ENCODE results near the gene ABCB1.
"Not testable (repeated sequence)": the region's sequence is repeated elsewhere in the genome, so short reads cannot be mapped to it uniquely, and the experiment has no call there.

Gene ABCB1

GRCh38 chr7:87511510-87511909 is 89.2 kb downstream of the ABCB1 start:
- DNase-seq = no peak

- DNase-seq = no peak
These were observed 90.2 kb downstream of the ABCB1 start for GRCh38 chr7:87510411-87510875.

GRCh38 chr7:87507446-87507845 is 93.2 kb downstream of the ABCB1 start:
- DNase-seq = no peak

GRCh38 chr7:87506246-87507180 is 94.2 kb downstream of the ABCB1 start:
- no peak for DNase-seq

GRCh38 chr7:87505557-87506245 is 95.0 kb downstream of the ABCB1 start:
- DNase-seq = no peak

- DNase-seq = no peak
These were observed 95.6 kb downstream of the ABCB1 start for GRCh38 chr7:87505122-87505521.

GRCh38 chr7:87499494-87499893 is 101.2 kb downstream of the ABCB1 start:
- no peak for DNase-seq

- DNase-seq = no peak
These were observed 101.8 kb downstream of the ABCB1 start for GRCh38 chr7:87498893-87499292.

GRCh38 chr7:87497482-87497881 is 103.2 kb downstream of the ABCB1 start:
- no peak for DNase-seq

- no peak for DNase-seq
These were observed 105.3 kb downstream of the ABCB1 start for GRCh38 chr7:87495366-87495765.

- DNase-seq = no peak
These were observed 106.2 kb downstream of the ABCB1 start for GRCh38 chr7:87494454-87494853.

GRCh38 chr7:87483131-87483530 is 117.6 kb downstream of the ABCB1 start:
- no peak for DNase-seq

- no peak for DNase-seq
These were observed 118.6 kb downstream of the ABCB1 start for GRCh38 chr7:87482115-87482514.

- no peak for DNase-seq
These were observed 120.3 kb downstream of the ABCB1 start for GRCh38 chr7:87480386-87480785.

- DNase-seq = no peak
These were observed 120.7 kb downstream of the ABCB1 start for GRCh38 chr7:87479951-87480350.

- no peak for DNase-seq
These were observed 124.5 kb downstream of the ABCB1 start for GRCh38 chr7:87476179-87476557.

GRCh38 chr7:87475359-87476178 is 125.1 kb downstream of the ABCB1 start, which contains the start of gene ABCB4:
Gene ABCB4, minus strand, starts transcription at chr7:87475680. Its CDS starts 215 bp downstream, at chr7:87475465.
- DNase-seq = no peak

GRCh38 chr7:87474533-87475358 is 125.9 kb downstream of the ABCB1 start:
- no peak for DNase-seq

GRCh38 chr7:87473986-87474385 is 126.7 kb downstream of the ABCB1 start:
- DNase-seq = no peak

GRCh38 chr7:87473192-87473591 is 127.5 kb downstream of the ABCB1 start:
- DNase-seq = no peak

GRCh38 chr7:87471473-87471872 is 129.2 kb downstream of the ABCB1 start:
- no peak for DNase-seq

GRCh38 chr7:87469204-87469603 is 131.5 kb downstream of the ABCB1 start:
- not testable (repeated sequence) for DNase-seq

Data from stimulated activated CD4-positive, alpha-beta T cell treated with anti-CD3 and anti-CD28 coated beads, Interleukin-2, amount 100 ng/mL, for 24 hours (primary cell).